Dermis microvascular lymphatic vessel endothelial cell (primary cell): ENCODE results near the gene EIF5A. TPM values are rescaled to one million over a fixed set of nuclear protein-coding genes. Genes with fewer than 3 reads are reported as not detected.

Experiments used
- DNase-seq, 2 donors: peaks; one replicate each; pipeline versions ENCODE4 v3.0.0 to v3.0.0-alpha.2; 2010; ENCODE audit warnings: low read depth in 2 of 2
- total RNA-seq: library from RNA; depleted of rRNA; stranded (reverse); fragments of >200 nt; gene quantifications from 2 replicates; pipeline ENCODE4 v1.2.1, GENCODE V29; 2014

The EIF5A gene
- total RNA-seq: 540 and 622 TPM in 2 replicates

DNA sequence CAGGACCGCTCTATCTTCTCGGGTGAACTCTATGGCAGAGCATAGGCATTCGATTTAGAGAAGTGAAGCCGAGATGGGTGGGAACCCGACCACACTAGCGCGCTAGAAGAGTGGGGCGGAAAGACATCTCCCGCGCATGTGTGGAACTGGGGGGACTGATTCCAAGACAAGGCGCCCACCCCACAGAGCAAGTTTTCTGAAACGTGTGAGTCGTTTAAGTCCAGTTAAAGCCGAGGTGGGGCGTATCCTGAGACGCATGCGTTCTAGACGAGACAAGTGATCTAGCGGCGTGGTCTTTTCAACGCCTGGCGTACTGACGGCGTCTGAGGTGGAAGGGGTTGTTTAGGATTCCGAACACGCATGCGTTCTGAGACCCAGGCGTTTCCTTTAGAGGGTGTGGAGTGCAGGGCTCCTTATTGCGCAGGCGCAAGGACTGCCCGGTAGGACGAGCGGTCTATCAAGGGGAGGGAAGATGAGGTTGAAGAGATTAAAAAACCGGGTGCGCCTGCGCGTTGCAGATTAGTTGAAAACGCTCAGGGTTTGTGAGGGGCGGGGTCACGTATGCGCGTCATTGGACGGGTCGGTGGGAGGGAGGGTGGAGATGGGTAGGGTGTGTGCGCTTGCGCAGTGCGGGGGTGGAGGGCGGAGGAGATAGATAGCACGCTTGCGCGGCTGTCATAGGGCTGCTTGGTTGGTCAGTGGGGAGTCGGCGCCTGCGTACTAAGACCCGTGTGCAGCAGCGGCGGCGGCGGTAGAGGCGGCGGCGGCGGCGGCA, at the start of gene EIF5A:
Gene EIF5A (plus strand): TSS at position 718 of the 775 bp plus-strand sequence. CDS start 2,008 bp downstream, outside the sequence.
- peak; percentile 99 to 100 for DNase-seq

DNA sequence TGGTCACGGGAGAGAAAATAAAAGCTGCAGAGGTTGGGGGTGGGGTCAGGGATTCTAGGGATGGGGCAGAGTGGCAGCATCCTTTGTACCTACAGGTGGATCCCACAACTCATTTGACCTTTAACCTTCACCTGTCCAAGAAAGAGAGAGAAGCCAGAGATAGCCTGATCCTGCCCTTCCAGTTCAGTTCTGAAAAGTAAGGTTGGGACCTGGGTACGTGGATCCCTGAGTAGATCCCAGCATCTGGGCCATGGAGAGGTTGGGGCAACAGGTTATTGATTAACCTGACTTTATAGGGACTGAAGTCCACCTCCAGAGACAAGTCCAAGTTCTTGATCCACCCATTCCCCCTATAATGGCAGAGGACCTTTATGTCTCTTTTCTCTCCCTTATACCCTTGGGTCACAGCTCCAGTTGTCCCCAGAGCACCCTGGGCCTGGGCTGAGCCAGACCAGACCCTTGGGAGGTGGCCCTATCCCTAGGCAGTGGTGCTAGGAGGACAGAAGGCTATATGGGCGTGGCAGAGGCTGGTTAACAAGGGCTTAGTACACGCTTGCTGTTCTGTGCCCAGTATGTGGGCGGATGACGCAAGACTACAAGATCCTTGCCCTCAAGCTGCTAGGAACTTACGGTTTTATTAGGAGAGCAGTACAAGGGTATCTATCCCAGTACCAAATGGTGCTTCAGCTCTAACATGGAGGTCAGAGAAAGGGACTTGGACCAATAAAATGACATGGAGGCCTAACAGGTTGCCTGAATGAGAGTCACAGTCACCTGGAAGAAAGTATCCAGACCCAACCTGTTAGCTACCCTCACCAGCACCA, 48.5 kb upstream of the EIF5A start:
- DNase-seq: no peak

DNA sequence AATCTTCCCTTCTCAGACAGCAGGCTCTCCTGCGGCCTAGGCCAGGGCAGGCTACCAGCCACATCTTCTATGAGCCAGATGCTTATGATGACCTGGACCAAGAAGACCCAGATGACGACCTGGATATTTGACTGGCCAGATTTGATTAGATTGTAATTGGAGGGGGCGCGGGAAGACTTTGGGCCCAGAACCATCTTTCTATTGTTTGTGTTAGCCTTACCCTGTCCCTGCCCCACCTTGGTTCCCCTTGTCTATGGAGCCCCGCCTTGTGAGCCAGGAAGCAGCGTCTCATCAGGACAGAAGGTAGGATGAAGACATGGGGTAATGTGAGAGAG, 47.9 kb upstream of the EIF5A start:
- DNase-seq: no peak

DNA sequence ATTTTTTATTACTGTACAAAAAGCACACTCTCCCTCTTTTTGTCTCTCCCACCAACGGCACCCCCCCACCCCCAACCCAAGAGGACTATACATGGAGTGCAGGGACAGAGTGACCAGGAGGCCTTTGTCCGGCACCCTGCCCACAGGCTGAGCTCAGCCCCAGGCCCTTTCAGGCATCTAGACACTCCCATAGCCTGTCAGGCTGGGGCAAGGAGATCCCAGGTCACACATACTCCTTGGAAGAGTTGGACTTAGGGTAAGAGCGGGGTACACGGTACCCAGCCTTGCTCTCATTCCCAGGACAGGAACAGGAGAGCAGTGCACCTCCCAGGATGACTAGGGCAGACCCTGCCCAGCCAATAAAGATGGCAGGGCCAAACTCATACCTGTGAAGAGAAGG, 47.3 kb upstream of the EIF5A start:
- DNase-seq: no peak

DNA sequence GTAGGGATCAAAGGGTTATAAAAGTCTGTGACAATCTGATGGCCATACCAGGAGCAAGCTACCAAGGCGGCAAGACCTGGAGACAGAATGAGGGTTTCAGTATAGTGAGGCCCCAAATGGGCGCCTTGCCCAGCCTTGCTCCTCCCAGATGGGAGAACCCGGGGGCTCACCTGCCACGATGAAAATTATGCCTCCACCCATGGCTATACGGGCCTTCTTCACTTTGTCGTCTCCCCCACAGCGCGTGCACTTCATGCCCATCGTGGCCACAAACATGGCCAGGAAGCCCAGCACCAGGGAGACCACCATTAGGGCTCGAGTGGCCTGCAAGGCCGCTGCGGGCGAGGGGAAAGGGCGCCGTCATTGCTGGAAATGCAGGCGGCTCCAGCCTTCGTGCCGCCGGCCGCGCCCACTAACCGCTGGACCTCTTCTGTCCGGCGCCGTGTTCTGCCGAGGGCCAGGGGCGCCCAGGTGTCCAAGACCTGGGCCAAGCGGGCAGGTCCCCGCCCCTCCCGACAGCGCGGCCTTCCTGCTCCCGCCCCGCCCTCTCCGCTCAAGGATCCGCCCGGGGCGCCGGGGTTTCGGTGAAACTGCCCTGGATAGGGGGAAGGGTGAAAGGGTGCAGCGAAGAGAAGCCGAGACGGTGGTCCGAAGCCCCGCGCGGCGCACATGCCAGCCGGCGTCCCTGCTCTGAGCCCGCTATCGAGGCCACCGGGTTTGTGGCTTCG, 46.6 kb upstream of the EIF5A start:
- DNase-seq: peak in 1 of 2 donors; percentile 24

DNA sequence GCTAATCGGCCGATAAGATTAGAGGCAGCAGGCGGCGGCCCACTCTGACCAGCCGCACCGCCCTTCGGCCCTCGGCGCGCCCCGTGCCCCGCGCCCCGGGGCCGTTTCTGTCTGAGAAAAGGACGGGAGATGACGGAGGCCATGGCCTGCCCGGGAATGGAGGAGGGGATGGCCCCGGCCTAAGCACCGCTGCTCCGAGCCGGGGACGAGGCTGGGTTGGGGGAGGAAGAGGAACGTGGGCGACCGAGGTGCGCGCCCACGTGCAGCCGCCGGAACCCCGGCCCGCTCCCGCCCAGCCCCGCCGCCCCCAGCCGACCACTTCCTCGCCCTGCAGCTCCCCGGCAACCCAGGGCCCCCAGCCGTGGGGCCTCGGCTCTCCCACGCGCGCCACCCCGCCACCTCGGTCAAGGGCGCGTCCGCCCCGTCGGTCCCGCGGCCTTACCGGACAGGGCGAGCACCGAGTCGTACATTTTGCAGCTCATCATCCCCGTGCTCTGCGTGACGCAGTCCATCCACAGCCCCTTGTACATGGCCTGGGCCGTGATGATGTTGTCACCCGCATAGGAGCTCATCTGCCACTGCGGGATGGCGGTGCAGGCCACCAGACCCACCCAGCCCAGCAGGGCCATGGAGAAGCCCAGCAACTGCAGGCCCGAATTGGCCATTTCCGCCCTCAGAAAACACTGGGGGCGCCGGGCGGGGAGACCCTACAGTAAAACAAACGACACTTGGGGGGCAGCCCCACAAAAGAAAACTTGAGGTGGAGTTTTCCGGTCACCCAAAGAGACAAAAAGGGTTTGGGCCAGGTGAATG, 45.8 kb upstream of the EIF5A start:
- DNase-seq: no peak

DNA sequence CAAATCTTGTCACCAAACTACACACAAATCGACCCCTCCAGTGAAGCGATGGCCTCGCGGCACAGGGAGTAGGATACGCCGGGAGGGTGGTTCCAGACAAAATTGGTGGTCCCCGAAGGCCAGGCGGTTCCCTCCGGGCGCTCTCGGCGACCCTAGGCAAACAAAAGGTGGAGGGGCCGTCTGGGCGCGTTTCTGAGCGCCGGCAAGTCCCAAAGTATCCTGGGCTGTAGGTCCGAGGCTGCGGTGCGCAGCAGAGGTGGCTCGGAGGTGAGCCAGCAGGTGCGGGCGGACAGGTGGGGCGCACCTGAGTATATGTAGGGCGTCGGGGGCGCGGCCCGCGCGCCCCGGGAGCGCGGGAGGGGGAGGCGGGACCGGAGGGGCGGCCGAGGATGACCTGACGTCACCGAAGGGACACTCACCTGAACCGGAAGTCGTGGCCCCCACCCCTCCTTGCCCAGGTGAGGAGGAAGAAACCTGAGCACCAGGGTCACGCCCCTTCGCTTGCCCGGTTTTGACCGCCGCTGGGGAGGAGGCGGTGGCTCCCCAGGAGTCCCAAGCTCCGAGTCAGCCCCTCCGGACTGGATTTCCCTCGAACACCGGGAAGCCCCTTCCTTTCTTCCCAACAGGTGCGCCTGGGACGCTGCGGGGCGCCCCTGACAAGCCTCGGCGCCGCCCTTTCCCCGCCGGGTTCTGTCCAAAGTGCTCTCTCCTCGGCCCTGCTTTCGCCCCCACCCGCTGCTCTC, 45.1 kb upstream of the EIF5A start, which contains the start of gene CLDN7:
Gene CLDN7 (minus strand): TSS at position 287 of the 743 bp plus-strand sequence. CDS start 435 bp downstream, outside the sequence.
- no peak for DNase-seq

DNA sequence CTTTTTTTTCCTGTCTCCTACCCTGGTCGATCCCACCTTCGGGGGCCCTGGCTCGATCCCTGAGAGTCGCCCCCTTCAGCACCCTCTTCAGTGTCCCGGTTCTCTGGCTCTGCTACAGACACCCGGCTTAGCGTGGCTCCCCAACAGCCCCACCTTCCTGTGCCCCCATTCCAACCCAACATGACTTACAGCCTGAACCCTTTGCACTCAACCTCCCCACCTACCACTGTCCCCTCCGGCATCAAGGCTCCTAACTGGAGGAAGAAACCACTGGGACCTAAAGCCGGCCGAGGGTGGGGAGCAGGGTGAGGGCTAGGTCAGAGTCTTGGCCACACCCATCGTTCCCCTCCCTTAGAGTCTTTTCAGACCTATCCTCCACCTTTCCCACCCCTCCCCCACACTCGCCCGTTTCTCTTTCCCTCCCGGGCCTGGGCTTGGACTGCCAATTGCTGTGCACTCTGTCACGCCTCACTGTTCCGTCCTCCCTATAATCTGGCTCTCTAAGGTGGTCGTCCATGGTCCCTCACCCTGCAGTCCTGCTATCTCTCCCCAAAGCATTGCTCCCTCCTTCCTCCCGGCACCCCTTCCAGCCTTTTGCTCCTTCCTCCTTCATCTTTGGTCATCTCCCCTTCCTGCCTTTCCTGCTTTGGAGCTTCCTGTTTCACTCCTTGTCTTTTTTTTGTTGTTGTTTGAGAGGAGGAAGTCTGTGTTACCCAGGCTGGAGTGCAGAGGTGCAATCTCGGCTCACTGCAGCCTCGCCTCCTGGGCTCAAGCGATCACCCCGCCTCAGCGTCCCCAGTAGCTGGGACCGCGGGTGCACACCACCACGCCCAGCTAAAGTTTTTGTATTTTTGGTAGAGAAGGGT, 44.3 kb upstream of the EIF5A start:
- no peak for DNase-seq

DNA sequence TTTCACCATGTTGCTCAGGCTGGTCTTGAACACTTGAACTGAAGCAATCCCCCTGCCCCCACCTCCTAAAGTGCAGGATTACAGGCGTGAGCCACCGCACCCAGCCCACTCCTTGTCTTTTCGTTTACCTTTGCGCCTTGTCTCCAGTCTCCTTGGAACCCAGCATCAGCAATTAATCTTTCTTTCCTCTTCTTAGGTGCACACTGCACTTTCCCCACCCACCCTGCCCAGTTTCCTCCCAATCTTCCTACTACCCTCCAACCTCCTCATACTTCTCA, 43.7 kb upstream of the EIF5A start:
- DNase-seq: no peak

DNA sequence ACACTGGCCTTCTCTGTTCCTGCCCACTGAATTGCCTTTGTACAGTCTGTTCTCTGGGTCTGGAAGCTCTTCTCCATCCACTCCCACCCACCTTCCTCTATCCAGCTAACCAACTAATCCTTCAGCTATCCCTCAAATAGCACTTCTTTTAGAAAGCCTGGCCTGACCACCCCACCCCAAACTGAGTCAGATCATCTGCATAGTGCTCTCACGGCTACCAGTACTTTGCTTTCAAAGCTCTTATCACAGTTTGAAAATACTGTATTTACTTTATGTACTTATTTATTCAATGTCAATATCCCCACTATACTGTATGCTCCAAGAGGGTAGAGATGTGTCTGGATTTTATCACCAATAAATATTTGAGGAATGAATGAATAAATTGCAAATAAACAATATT, 40.6 kb upstream of the EIF5A start:
- DNase-seq: no peak

DNA sequence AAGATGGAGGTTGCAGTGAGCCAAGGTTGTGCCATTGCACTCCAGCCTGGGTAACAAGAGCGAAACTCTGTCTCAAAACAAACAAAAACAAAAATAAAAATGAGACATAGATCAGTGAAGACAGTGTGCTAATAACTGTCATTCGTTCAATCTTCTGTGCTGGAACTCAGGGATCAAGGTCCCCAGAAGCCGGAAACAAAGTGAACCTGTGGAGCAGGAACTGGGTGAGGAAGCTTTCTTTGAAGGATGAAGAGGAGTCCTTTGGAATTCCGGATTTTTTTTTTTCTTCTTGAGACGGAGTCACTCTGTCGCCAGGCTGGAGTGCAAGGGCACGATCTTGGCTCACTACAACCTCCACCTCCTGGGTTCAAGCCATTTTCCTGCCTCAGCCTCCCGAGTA, 28.0 kb upstream of the EIF5A start:
- no peak for DNase-seq

DNA sequence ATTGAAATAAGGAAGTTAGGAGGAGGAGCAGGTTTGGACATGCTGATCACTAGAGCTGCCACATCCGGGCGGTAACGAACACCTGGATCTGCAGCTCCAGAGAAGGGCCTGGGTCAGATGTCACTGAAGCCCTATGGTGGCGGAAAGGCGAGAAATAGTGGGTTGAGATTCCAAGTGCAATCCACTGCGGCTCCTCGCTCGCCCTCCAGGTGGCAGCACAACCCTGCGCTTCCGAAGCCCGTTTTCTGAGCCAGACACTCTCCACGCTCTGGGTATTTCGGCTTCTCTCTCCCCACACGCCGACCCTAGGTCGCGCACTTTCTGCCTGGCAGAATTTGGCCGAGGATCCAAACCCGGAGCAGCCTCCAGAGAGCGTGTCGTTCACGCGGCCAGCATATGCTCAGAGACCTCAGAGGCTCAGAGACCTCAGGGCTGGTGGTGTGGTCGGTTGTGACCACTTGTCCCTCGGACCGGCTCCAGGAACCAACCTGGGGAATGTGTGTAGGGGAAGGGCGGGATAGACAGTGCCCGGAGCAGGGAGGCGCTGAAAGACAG, 26.8 kb upstream of the EIF5A start:
- DNase-seq: peak; percentile 52 to 76

DNA sequence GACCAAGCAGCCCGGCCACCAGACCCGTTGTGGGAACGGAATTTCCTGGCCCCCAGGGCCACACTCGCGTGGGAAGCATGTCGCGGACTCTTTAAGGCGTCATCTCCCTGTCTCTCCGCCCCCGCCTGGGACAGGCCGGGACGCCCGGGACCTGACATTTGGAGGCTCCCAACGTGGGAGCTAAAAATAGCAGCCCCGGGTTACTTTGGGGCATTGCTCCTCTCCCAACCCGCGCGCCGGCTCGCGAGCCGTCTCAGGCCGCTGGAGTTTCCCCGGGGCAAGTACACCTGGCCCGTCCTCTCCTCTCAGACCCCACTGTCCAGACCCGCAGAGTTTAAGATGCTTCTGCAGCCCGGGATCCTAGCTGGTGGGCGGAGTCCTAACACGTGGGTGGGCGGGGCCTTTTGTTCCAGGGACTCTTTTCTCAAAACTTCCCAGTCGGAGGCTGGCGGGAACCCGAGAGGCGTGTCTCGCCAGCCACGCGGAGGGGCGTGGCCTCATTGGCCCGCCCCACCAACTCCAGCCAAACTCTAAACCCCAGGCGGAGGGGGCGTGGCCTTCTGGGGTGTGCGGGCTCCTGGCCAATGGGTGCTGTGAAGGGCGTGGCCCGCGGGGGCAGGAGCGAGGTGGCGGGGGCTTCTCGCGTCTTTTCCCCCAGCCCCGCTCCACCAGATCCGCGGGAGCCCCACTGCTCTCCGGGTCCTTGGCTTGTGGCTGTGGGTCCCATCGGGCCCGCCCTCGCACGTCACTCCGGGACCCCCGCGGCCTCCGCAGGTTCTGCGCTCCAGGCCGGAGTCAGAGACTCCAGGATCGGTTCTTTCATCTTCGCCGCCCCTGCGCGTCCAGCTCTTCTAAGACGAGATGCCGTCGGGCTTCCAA, 26.1 kb upstream of the EIF5A start, which contains the start of gene SLC2A4:
Gene SLC2A4 (plus strand): TSS at position 645 of the 879 bp plus-strand sequence. CDS start 217 bp downstream, at position 862.
- peak; percentile 87 to 95 for DNase-seq

DNA sequence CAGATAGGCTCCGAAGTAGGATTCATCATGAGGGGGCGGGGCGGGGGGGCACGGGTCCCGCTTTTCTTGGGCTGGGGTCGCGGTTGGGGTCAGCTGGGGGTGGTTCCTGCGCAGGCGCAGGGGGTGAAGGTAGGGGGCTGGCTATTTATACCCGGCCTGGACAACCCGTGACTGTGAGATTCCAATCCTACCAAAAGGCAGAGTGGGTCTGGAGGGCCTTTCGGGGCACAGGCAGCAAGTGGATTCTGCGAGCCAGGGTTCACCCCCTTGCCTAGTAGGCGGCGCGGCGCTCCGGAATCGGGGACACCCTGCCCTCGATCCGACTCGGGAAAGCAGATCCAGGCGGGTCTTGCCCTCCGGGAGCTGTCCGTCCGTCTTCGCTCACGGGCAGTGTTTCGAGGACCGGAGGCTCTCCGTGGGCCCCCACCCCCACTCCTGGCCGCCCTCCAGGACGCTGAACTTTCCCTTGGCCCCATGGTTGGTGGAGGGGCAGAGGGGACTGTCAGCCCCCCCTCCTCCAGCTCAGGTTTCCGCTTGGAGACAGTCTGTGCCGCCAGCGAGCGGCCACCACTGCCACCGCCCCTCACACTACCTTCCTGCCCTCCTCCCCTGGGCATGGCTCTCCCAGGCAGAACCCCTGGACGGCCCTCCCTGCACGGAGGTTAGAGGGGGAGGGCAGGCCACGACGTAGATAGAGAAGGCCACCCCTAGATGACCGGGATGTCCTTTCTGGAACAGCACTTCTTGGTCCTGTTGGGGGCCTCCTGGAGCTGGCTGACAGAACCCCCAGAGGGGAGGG, 25.3 kb upstream of the EIF5A start:
- no peak for DNase-seq

DNA sequence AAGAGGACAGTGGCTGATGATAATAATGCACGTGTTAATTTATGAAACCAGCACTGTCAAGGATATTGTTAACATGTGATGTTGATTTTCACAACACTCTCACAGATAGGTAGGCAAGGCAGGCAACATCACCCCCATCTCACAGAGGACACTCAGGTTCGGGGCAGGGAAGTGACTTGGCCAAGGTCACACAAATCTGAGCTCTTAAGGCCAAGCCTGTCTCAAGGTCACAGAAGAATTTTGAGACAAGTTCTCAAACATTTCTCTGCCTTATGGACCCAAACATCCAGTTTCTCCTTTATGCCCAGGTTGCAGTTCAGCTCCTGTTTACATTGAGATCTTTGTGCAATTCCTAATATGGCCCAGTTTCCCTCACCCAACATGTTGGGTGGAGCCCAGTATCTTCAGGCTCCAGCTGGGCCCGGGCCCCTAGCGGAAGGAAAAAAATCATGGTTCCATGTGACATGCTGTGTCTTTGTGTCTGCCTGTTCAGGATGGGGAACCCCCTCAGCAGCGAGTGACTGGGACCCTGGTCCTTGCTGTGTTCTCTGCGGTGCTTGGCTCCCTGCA, 24.6 kb upstream of the EIF5A start:
- no peak for DNase-seq

DNA sequence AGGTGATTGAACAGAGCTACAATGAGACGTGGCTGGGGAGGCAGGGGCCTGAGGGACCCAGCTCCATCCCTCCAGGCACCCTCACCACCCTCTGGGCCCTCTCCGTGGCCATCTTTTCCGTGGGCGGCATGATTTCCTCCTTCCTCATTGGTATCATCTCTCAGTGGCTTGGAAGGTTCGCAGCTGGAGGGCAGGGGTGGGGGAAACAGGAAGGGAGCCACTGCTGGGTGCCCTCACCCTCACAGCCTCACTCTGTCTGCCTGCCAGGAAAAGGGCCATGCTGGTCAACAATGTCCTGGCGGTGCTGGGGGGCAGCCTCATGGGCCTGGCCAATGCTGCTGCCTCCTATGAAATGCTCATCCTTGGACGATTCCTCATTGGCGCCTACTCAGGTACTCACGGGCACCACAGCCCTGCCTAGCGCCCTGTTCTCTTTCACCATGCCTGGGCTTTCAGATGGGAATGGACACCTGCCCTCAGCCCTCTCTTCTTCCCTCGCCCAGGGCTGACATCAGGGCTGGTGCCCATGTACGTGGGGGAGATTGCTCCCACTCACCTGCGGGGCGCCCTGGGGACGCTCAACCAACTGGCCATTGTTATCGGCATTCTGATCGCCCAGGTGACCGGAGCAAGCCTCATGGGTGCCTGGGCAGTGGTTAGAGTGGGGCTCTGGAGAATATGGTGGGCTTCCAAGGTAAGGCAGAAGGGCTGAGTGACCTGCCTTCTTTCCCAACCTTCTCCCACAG, 23.8 kb upstream of the EIF5A start:
- no peak for DNase-seq
